HCT116 (cell line): ENCODE measurements around the gene LACRT. TPM values are rescaled to one million over a fixed set of nuclear protein-coding genes. Genes with fewer than 3 reads are reported as not detected.

Experiments used
- ATAC-seq: fragments of 200-7000 bp; cut with Tn5 transposase; 2 replicates; pipeline ENCODE4 v1.9.1; 2020; ENCODE audit warnings: mild to moderate bottlenecking, moderate library complexity
- BruUV-seq: library from RNA; stranded (reverse); fragments of 400-500 nt; replicated peaks from 2 replicates; lab custom pipeline; 2021; lab: Mats Ljungman, UMichigan
- CTCF ChIA-PET: fragments of 300-600 bp; sonication (Branson Sonifier 250); formaldehyde crosslinking; loops from one replicate; lab custom pipeline; 2021; ENCODE audit warnings: antibody characterized with exemption; lab: Charles Lee
- POLR2A ChIA-PET: fragments of 300-600, 350-600 bp; sonication (Branson Sonifier 250); formaldehyde crosslinking; loops from one replicate; lab custom pipeline; 2021; ENCODE audit warnings: antibody characterized with exemption; lab: Charles Lee
- RAD21 ChIA-PET, 2 experiments: fragments of 300-600 bp; sonication (Branson Sonifier 250); formaldehyde crosslinking; loops; one replicate each; lab custom pipeline; 2023; ENCODE audit warnings: low total read pairs in 2 of 2; ENCODE audit not compliant: uncharacterized antibody in 2 of 2, unreplicated experiment in 2 of 2, low non-redundant PET in 1 of 2; lab: Charles Lee
- DNase-seq: peaks from one replicate; pipeline ENCODE4 v3.0.0-alpha.2; 2010; ENCODE audit warnings: low read depth, low spot score
- H2AFZ ChIP-seq: fragments of 200-600 bp; shearing (Covaris generic), sonication (generic); 2 replicates; pipeline ENCODE4 v1.6.1; 2017; ENCODE audit warnings: low read depth, mixed run types, mixed read lengths, antibody characterized with exemption, low read length; ENCODE audit not compliant: poor library complexity, severe bottlenecking
- H3K27ac ChIP-seq: 2 replicates; pipeline ENCODE4 v1.5.1; 2012; ENCODE audit warnings: low read depth, low read length
- H3K27me3 ChIP-seq: fragments of 200-600 bp; sonication (generic); 2 replicates; pipeline ENCODE4 v1.6.1; 2016; ENCODE audit warnings: mixed run types, low read length, mixed read lengths; ENCODE audit not compliant: insufficient read depth
- H3K36me3 ChIP-seq, 2 experiments: fragments of 200-500 bp in 1 of 2; fragments of 200-600 bp in 1 of 2; sonication (Bioruptor generic) in 1 of 2; sonication (generic) in 1 of 2; 2 replicates each; pipeline versions ENCODE4 v1.5.1 to v1.6.1; 2014 to 2016; ENCODE audit warnings: low read length in 2 of 2, inconsistent platforms in 1 of 2, mixed read lengths in 1 of 2, mixed run types in 1 of 2; ENCODE audit not compliant: insufficient read depth in 2 of 2, control insufficient read depth in 1 of 2
- H3K4me1 ChIP-seq, 2 experiments: fragments of 200-600 bp in 1 of 2; sonication (generic) in 1 of 2; 2 replicates each; pipeline versions ENCODE4 v1.5.1 to v1.6.1; 2012 to 2017; ENCODE audit warnings: low read length in 2 of 2, inconsistent platforms in 1 of 2, mild to moderate bottlenecking in 1 of 2, mixed read lengths in 1 of 2, mixed run types in 1 of 2, moderate library complexity in 1 of 2; ENCODE audit not compliant: insufficient read depth in 2 of 2, control insufficient read depth in 1 of 2
- H3K4me2 ChIP-seq: fragments of 200-600 bp; sonication (generic); 2 replicates; pipeline ENCODE4 v1.6.1; 2017; ENCODE audit warnings: mixed run types, low read length, mixed read lengths
- H3K4me3 ChIP-seq, 2 experiments: fragments of 200-600 bp in 1 of 2; sonication (generic) in 1 of 2; replicated peaks in 1 of 2; 2 replicates each; pipeline ENCODE4 v1.5.1; 2011 to 2016; ENCODE audit warnings: low read length in 2 of 2, control low read depth in 1 of 2, low read depth in 1 of 2, mild to moderate bottlenecking in 1 of 2, mixed read lengths in 1 of 2, mixed run types in 1 of 2
- H3K79me2 ChIP-seq: fragments of 200-600 bp; sonication (generic); 2 replicates; pipeline ENCODE4 v1.6.1; 2017; ENCODE audit warnings: mild to moderate bottlenecking, mixed run types, low read length, moderate library complexity, mixed read lengths; ENCODE audit not compliant: insufficient read depth
- H3K9ac ChIP-seq: fragments of 200-600 bp; sonication (generic); 2 replicates; pipeline ENCODE4 v1.6.1; 2016; ENCODE audit warnings: low read length, mixed read lengths
- H3K9me2 ChIP-seq: fragments of 200-600 bp; sonication (generic), shearing (Covaris generic); 2 replicates; pipeline ENCODE4 v1.6.1; 2017; ENCODE audit warnings: mixed run types, mild to moderate bottlenecking, moderate library complexity; ENCODE audit not compliant: insufficient read depth
- H3K9me3 ChIP-seq, 2 experiments: fragments of 200-500 bp in 1 of 2; fragments of 200-600 bp in 1 of 2; sonication (Bioruptor generic) in 1 of 2; sonication (generic) in 1 of 2; 2 replicates each; pipeline ENCODE4 v1.6.1; 2014 to 2017; ENCODE audit warnings: low read length in 2 of 2, mixed read lengths in 2 of 2, inconsistent platforms in 1 of 2, low read depth in 1 of 2, mild to moderate bottlenecking in 1 of 2, mixed run types in 1 of 2, moderate library complexity in 1 of 2; ENCODE audit not compliant: control insufficient read depth in 1 of 2, insufficient read depth in 1 of 2
- H4K20me1 ChIP-seq: fragments of 200-600 bp; sonication (generic), shearing (Covaris generic); 2 replicates; pipeline ENCODE4 v1.6.1; 2017; ENCODE audit warnings: mixed run types, mild to moderate bottlenecking, moderate library complexity; ENCODE audit not compliant: insufficient read depth
- ATF3 ChIP-seq: IDR thresholded peaks from 2 replicates; pipeline ENCODE4 v1.6.1; 2012
- CEBPB ChIP-seq: IDR thresholded peaks from 2 replicates; pipeline ENCODE4 v1.6.1; 2012; ENCODE audit warnings: low read depth
- ELF1 ChIP-seq: IDR thresholded peaks from 2 replicates; pipeline ENCODE4 v1.6.1; 2012; ENCODE audit warnings: low read depth, borderline replicate concordance
- EZH2 ChIP-seq: fragments of 200-600 bp; sonication (generic); IDR thresholded peaks from 2 replicates; pipeline ENCODE4 v1.6.1; 2017; ENCODE audit warnings: antibody characterized with exemption, mixed run types
- EZH2phosphoT487 ChIP-seq: fragments of 200-600 bp; IDR thresholded peaks from 2 replicates; pipeline ENCODE4 v1.6.1; 2018; ENCODE audit warnings: antibody characterized with exemption, borderline replicate concordance
- FOSL1 ChIP-seq: IDR thresholded peaks from 2 replicates; pipeline ENCODE4 v1.6.1; 2012; ENCODE audit warnings: low read depth
- MAX ChIP-seq: IDR thresholded peaks from 2 replicates; pipeline ENCODE4 v1.6.1; 2012
- RAD21 ChIP-seq: IDR thresholded peaks from 2 replicates; pipeline ENCODE4 v1.6.1; 2012; ENCODE audit warnings: low read depth, mild to moderate bottlenecking
- REST ChIP-seq: IDR thresholded peaks from 2 replicates; pipeline ENCODE4 v1.6.1; 2012; ENCODE audit warnings: low read depth
- SIN3A ChIP-seq: IDR thresholded peaks from 2 replicates; pipeline ENCODE4 v1.6.1; 2012; ENCODE audit warnings: low read depth
- SP1 ChIP-seq: IDR thresholded peaks from 2 replicates; pipeline ENCODE4 v1.6.1; 2012; ENCODE audit warnings: low read depth
- SRF ChIP-seq: IDR thresholded peaks from 2 replicates; pipeline ENCODE4 v1.6.1; 2012; ENCODE audit warnings: low read depth
- TCF7L2 ChIP-seq: IDR thresholded peaks from 2 replicates; pipeline ENCODE4 v1.7.0; 2011; ENCODE audit warnings: borderline replicate concordance, inconsistent platforms; ENCODE audit not compliant: insufficient read depth, insufficient read length; ENCODE audit errors: extremely low read depth
- YY1 ChIP-seq: IDR thresholded peaks from 2 replicates; pipeline ENCODE4 v1.6.1; 2011; ENCODE audit warnings: low read length, low read depth, moderate library complexity, mild to moderate bottlenecking; ENCODE audit not compliant: insufficient replicate concordance; ENCODE audit errors: extremely low read depth
- intact Hi-C: fragments of 100-400 bp; cut with micrococcal nuclease; formaldehyde crosslinking; loops from 2 replicates; pipeline ENCODE4 v1.10.0; 2022
- total RNA-seq: library from RNA; stranded (reverse); gene quantifications from one replicate; pipeline ENCODE4 v1.2.1, GENCODE V29; 2021; ENCODE audit not compliant: unreplicated experiment

LACRT gene
- total RNA-seq, 1 experiment from 2014 or later: not detected

- ChIA-PET POLR2A (no interaction called here), RAD21 (no interaction called here), CTCF (interaction anchor here (1.2 kb wide), 1 partner anchor 45 kb away, joined by 4 read pairs; no protein-coding TSS in a partner anchor)
- TF ChIP-seq MAX (no peak), ATF3 (no peak), SRF (no peak), ELF1 (no peak), TCF7L2 (no peak), CEBPB (no peak), SIN3A (no peak), FOSL1 (no peak)
- H3K27me3 ChIP-seq: no peaks in the 10 kb centered on the region
- intact Hi-C loops: no loop called here
- no peak overlapping the region for H2AFZ ChIP-seq
- H3K9me2 ChIP-seq: no peaks in the 10 kb centered on the region
- DNase-seq: no peak
- ATAC-seq: no peak
- no peaks in the 10 kb centered on the region for H4K20me1 ChIP-seq
- H3K27ac ChIP-seq: no peak overlapping the region
- peaks cover 0 to 8% of the 10 kb centered on the region in 2 experiments; a peak in 2 of 4 replicates for H3K4me1 ChIP-seq
- H3K36me3 ChIP-seq: no peaks in the 10 kb centered on the region
- no peaks in the 10 kb centered on the region for H3K9me3 ChIP-seq
- BruUV-seq: no TSS peak
- H3K4me2 ChIP-seq: no peak overlapping the region
- no peak overlapping the region for H3K4me3 ChIP-seq
- no peaks in the 10 kb centered on the region for H3K79me2 ChIP-seq
- no peak overlapping the region for H3K9ac ChIP-seq
Measured at GRCh38 chr12:54657105-54657607, 22.5 kb upstream of the LACRT start.

GRCh38 chr12:54654926-54655325, 20.2 kb upstream of the LACRT start:
- RAD21 ChIA-PET: no interaction called here
- ATAC-seq (no peak), DNase-seq (no peak)
- H3K79me2 ChIP-seq: no peaks in the 10 kb centered on the region
- no peaks in the 10 kb centered on the region for H3K27me3 ChIP-seq
- H3K9me2 ChIP-seq: no peaks in the 10 kb centered on the region
- H4K20me1 ChIP-seq: no peaks in the 10 kb centered on the region
- CTCF ChIA-PET: no interaction called here
- intact Hi-C loops: no loop called here
- H3K4me2 ChIP-seq: no peak overlapping the region
- BruUV-seq: no TSS peak
- POLR2A ChIA-PET: no interaction called here
- peaks cover 10 to 21% of the 10 kb centered on the region in 2 experiments for H3K4me1 ChIP-seq
- no peak overlapping the region for H3K4me3 ChIP-seq
- H3K9me3 ChIP-seq: no peaks in the 10 kb centered on the region
- no peaks in the 10 kb centered on the region for H3K36me3 ChIP-seq
- H2AFZ ChIP-seq: no peak overlapping the region
- no peak overlapping the region for H3K9ac ChIP-seq
- TF ChIP-seq ELF1 (no peak), MAX (no peak), FOSL1 (no peak), SP1 (no peak), YY1 (no peak), EZH2phosphoT487 (no peak), SIN3A (no peak), RAD21 (no peak), EZH2 (no peak), REST (no peak)
- H3K27ac ChIP-seq: no peak overlapping the region
